ENCODE measurements around the gene PTPRD.

PTPRD gene

DNA sequence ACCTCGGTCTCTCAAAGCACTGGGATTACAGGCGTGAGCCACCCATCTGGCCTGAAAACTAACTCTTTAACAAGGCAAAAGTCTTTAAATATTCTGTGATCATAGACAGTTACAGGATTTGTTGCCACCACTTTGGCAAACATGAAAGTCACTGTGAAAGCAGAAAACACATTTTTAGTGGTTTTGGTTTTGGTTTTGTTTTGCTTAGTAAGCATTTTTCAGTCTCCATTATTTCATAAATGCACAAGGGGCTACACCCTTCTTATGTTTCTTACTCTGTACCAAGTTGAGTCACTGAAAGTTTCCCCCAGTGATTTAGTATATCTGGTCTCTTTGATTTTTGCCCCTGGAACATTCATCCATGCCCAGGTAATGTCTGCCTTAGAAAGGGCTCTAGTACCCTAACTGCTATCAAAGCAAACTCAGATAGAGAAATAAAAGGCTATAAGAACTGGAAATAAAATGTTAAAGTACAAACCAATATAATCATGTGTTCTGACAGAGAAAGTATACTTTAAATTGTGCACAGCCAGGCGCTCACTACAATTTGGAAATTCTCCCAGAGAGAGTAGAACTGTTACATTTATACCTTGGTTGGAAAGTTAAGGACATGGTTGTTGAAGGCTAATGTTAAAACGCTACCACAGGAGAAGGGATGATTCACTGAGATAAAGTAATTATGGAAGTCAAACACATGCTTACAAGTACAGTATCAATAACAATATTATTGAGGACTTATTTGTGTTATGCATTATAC, 1790.7 kb downstream of the PTPRD start:
- no peaks in the 10 kb centered on the region for H3K9me3 ChIP-seq (ENCODE audit: control insufficient read depth, insufficient read depth, low read depth, low read length)
- POLR2A ChIA-PET, result no interaction called here
- H3K4me1 ChIP-seq (ENCODE audit: control insufficient read depth, insufficient read depth, low read length), result no peaks in the 10 kb centered on the region
- no peak overlapping the region for H3K27ac ChIP-seq (ENCODE audit: extremely low read depth, low read depth, low read length)
- no peaks in the 10 kb centered on the region for H3K36me3 ChIP-seq (ENCODE audit: control insufficient read depth in 2 of 2, insufficient read depth in 1 of 2, low read length in 2 of 2)
- H3K4me3 ChIP-seq (ENCODE audit: low read depth, low read length), result no peak overlapping the region
- no peak for TF ChIP-seq ZNF521 (tag by site-specific recombination; IDR thresholded peaks at IDR 0.05)
- no peak for TF ChIP-seq YY2 (tag by site-specific recombination; IDR thresholded peaks at IDR 0.05)
- TF ChIP-seq ZNF677 (tag by site-specific recombination; IDR thresholded peaks at IDR 0.05), result no peak
- TF ChIP-seq HOXD13 (CRISPR knock-in tag; IDR thresholded peaks at IDR 0.05; ENCODE audit: borderline replicate concordance), result no peak
- no peak for TF ChIP-seq ZNF157 (tag by site-specific recombination; IDR thresholded peaks at IDR 0.05)
- TF ChIP-seq BCL11B (tag by site-specific recombination; IDR thresholded peaks at IDR 0.05; ENCODE audit: low read depth), result no peak
- no peak for TF ChIP-seq YY1 (tag by site-specific recombination; IDR thresholded peaks at IDR 0.05)
- no peak for TF ChIP-seq ZFP37 (tag by site-specific recombination; IDR thresholded peaks at IDR 0.05)
- no peak for TF ChIP-seq ZNF184 (tag by site-specific recombination; IDR thresholded peaks at IDR 0.05)
- TF ChIP-seq SP2 (tag by site-specific recombination; IDR thresholded peaks at IDR 0.05), result no peak
- no peak for TF ChIP-seq ZNF626 (tag by site-specific recombination; IDR thresholded peaks at IDR 0.05)
- CTCF ChIA-PET, result no interaction called here

DNA sequence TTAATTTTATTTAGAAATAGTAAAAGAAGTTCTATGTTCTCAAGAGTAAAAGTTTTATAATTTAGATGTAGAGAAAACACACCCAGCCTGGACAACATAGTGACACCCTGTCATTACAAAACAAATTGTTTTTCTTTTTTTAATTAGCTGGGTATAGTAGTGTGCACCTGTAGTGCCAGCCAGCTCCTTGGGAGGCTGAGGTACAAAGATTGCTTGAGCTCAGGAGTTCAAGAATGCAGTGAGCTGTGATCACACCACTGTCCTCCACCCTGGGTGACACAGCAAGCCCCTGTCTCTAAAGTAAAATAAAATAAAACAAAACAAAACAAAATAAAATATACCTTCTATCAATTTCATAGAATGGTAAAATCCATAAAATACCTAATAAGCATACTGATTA, 1795.5 kb downstream of the PTPRD start:
- POLR2A ChIA-PET, result no interaction called here
- TF ChIP-seq PRDM1 (tag by site-specific recombination; IDR thresholded peaks at IDR 0.05), result no peak
- TF ChIP-seq REST (tag by site-specific recombination; IDR thresholded peaks at IDR 0.05), result no peak
- no peak for TF ChIP-seq GFI1B (tag by site-specific recombination; IDR thresholded peaks at IDR 0.05)
- no peak for TF ChIP-seq ZBTB1 (tag by site-specific recombination; IDR thresholded peaks at IDR 0.05)
- TF ChIP-seq GLIS2 (tag by site-specific recombination; IDR thresholded peaks at IDR 0.05), result no peak
- TF ChIP-seq ZNF707 (tag by site-specific recombination; IDR thresholded peaks at IDR 0.05), result no peak
- TF ChIP-seq ZNF544 (tag by site-specific recombination; IDR thresholded peaks at IDR 0.05), result no peak
- TF ChIP-seq IKZF3 (tag by site-specific recombination; IDR thresholded peaks at IDR 0.05), result no peak
- TF ChIP-seq, protein P1, sequence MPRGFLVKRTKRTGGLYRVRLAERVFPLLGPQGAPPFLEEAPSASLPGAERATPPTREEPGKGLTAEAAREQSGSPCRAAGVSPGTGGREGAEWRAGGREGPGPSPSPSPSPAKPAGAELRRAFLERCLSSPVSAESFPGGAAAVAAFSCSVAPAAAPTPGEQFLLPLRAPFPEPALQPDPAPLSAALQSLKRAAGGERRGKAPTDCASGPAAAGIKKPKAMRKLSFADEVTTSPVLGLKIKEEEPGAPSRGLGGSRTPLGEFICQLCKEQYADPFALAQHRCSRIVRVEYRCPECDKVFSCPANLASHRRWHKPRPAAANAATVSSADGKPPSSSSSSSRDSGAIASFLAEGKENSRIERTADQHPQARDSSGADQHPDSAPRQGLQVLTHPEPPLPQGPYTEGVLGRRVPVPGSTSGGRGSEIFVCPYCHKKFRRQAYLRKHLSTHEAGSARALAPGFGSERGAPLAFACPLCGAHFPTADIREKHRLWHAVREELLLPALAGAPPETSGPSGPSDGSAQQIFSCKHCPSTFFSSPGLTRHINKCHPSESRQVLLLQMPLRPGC (tag by site-specific recombination; IDR thresholded peaks at IDR 0.05), result no peak
- no peak for TF ChIP-seq TCF7L2 (IDR thresholded peaks at IDR 0.05; ENCODE audit: borderline replicate concordance, low read depth, low read length)
- no peak overlapping the region for H3K4me3 ChIP-seq (ENCODE audit: low read depth, low read length)

More for the DNA sequence above, 1795.5 kb downstream of the PTPRD start:
- H3K9me3 ChIP-seq (ENCODE audit: control insufficient read depth, insufficient read depth, low read depth, low read length), result no peaks in the 10 kb centered on the region
- H3K27ac ChIP-seq (ENCODE audit: extremely low read depth, low read depth, low read length), result no peak overlapping the region
- peaks cover 6% of the 10 kb centered on the region; the same call in 1 of the 2 replicates for H3K4me1 ChIP-seq (ENCODE audit: control insufficient read depth, insufficient read depth, low read length)
- no peaks in the 10 kb centered on the region for H3K36me3 ChIP-seq (ENCODE audit: control insufficient read depth in 2 of 2, insufficient read depth in 1 of 2, low read length in 2 of 2)
- CTCF ChIA-PET, result interaction anchor here (0.6 kb wide), 1 partner anchor 1104 kb away, joined by 3 read pairs; no protein-coding TSS in a partner anchor
